Vagina (tissue), 2 donors: Measurements from ENCODE around the gene LCE3A. TPM values are rescaled to one million over a fixed set of nuclear protein-coding genes. Genes with fewer than 3 reads are reported as not detected.
"Not testable (repeated sequence)": the region's sequence is repeated elsewhere in the genome, so short reads cannot be mapped to it uniquely, and the experiment has no call there.

Experiments used
- DNase-seq, 2 donors: peaks; one replicate each; pipeline ENCODE4 v3.0.0-alpha.2; 2017; ENCODE audit errors: extremely low spot score in 2 of 2
- H3K27ac ChIP-seq: fragments of 200-600 bp; sonication (generic); one replicate; pipeline ENCODE4 v1.5.1; 2019
- H3K27me3 ChIP-seq: fragments of 200-600 bp; sonication (generic); one replicate; pipeline ENCODE4 v1.5.1; 2019
- H3K36me3 ChIP-seq, 2 donors: fragments of 200-600 bp; sonication (generic); one replicate each; pipeline ENCODE4 v1.5.1; 2017 to 2019
- H3K4me1 ChIP-seq: fragments of 200-600 bp; sonication (generic); one replicate; pipeline ENCODE4 v1.5.1; 2019
- H3K4me3 ChIP-seq, 2 donors: fragments of 200-600 bp; sonication (generic); 1 replicate in 1 of 2; 2 replicates in 1 of 2; pipeline ENCODE4 v1.5.1; 2016 to 2019
- H3K9me3 ChIP-seq: fragments of 200-600 bp; sonication (generic); one replicate; pipeline ENCODE4 v1.5.1; 2019
- CTCF ChIP-seq, 3 experiments: fragments of 450-650 bp in 2 of 3; fragments of 200-600 bp in 1 of 3; sonication (generic) in 1 of 3; IDR thresholded peaks; one replicate each; pipeline ENCODE4 v1.5.1; 2017 to 2019; ENCODE audit warnings: antibody characterized with exemption in 3 of 3, mild to moderate bottlenecking in 2 of 3, moderate library complexity in 2 of 3
- POLR2A ChIP-seq, 2 donors: fragments of 450-650 bp; IDR thresholded peaks; one replicate each; pipeline ENCODE4 v1.6.1; 2017; ENCODE audit warnings: antibody characterized with exemption in 2 of 2, mild to moderate bottlenecking in 2 of 2, moderate library complexity in 2 of 2
- POLR2AphosphoS5 ChIP-seq, 2 donors: sonication (generic); formaldehyde crosslinking; IDR thresholded peaks; one replicate each; pipeline ENCODE4 v1.9.0; 2017; ENCODE audit warnings: antibody characterized with exemption in 2 of 2, mild to moderate bottlenecking in 2 of 2, low read depth in 1 of 2; ENCODE audit not compliant: insufficient read depth in 1 of 2
- intact Hi-C: fragments of 100-400 bp; cut with DNase I; formaldehyde crosslinking; loops from one replicate; pipeline ENCODE4 v1.15.1; 2023
- total RNA-seq: library from RNA; depleted of rRNA; stranded (reverse); fragments of >200 nt; gene quantifications from one replicate; pipeline ENCODE4 v1.2.3, GENCODE V29; 2016

Gene LCE3A
- not detected for total RNA-seq

GRCh38 chr1:152622803-152623202 is at the start of gene LCE3A:
Gene LCE3A (minus strand): TSS chr1:152623103. CDS start chr1:152623103, 0 bp downstream.
- H3K27me3 ChIP-seq, result no peaks in the 10 kb centered on the region
- intact Hi-C loops, result no loop called here
- DNase-seq, result no peak
- no peak for TF ChIP-seq POLR2AphosphoS5 (IDR thresholded peaks at IDR 0.05; ENCODE audit: insufficient read depth in 1 of 2, low read depth in 1 of 2)
- no peak for TF ChIP-seq POLR2A (IDR thresholded peaks at IDR 0.05)
- TF ChIP-seq CTCF (IDR thresholded peaks at IDR 0.05), result no peak
- no peaks in the 10 kb centered on the region for H3K4me1 ChIP-seq
- no peaks in the 10 kb centered on the region for H3K36me3 ChIP-seq
- H3K27ac ChIP-seq, result no peak within 1 kb of the TSS
- H3K9me3 ChIP-seq, result peaks cover 3% of the 10 kb centered on the region
- H3K4me3 ChIP-seq, result no peak within 1 kb of the TSS

GRCh38 chr1:152667648-152668047 is 44.7 kb upstream of the LCE3A start:
- no peak for DNase-seq
- H3K9me3 ChIP-seq, result no peaks in the 10 kb centered on the region
- H3K4me1 ChIP-seq, result no peaks in the 10 kb centered on the region

GRCh38 chr1:152666171-152666570 is 43.3 kb upstream of the LCE3A start:
- H3K36me3 ChIP-seq, H3K9me3 ChIP-seq, H3K27me3 ChIP-seq, H3K4me1 ChIP-seq, intact Hi-C loops, H3K4me3 ChIP-seq, DNase-seq, H3K27ac ChIP-seq: not testable (repeated sequence)

More at GRCh38 chr1:152667648-152668047, 44.7 kb upstream of the LCE3A start:
- Histone ChIP-seq H3K27me3 (no peaks in the 10 kb centered on the region), H3K27ac (no peak overlapping the region), H3K36me3 (no peaks in the 10 kb centered on the region), H3K4me3 (no peak overlapping the region)
- intact Hi-C loops, result no loop called here
- TF ChIP-seq POLR2A (IDR thresholded peaks at IDR 0.05) (no peak), POLR2AphosphoS5 (IDR thresholded peaks at IDR 0.05; ENCODE audit: insufficient read depth in 1 of 2, low read depth in 1 of 2) (no peak), CTCF (IDR thresholded peaks at IDR 0.05) (no peak)

- Histone ChIP-seq H3K9me3 (no peaks in the 10 kb centered on the region), H3K4me3 (no peak within 1 kb of the TSS), H3K27ac (no peak within 1 kb of the TSS), H3K27me3 (no peaks in the 10 kb centered on the region), H3K4me1 (no peaks in the 10 kb centered on the region), H3K36me3 (no peaks in the 10 kb centered on the region)
- intact Hi-C loops, result no loop called here
- TF ChIP-seq POLR2A (IDR thresholded peaks at IDR 0.05), result no peak
- no peak for TF ChIP-seq CTCF (IDR thresholded peaks at IDR 0.05)
- no peak for TF ChIP-seq POLR2AphosphoS5 (IDR thresholded peaks at IDR 0.05; ENCODE audit: insufficient read depth in 1 of 2, low read depth in 1 of 2)
- no peak for DNase-seq
Measured at GRCh38 chr1:152663098-152663497, 40.2 kb upstream of the LCE3A start, which contains the start of gene LCE2D. Gene LCE2D (plus strand): TSS chr1:152663380. CDS start chr1:152664106, 726 bp downstream.

GRCh38 chr1:152658649-152659048 is 35.7 kb upstream of the LCE3A start:
- no peaks in the 10 kb centered on the region for H3K36me3 ChIP-seq

More at GRCh38 chr1:152658649-152659048, 35.7 kb upstream of the LCE3A start:
- TF ChIP-seq POLR2AphosphoS5 (IDR thresholded peaks at IDR 0.05; ENCODE audit: insufficient read depth in 1 of 2, low read depth in 1 of 2) (no peak), CTCF (IDR thresholded peaks at IDR 0.05) (no peak), POLR2A (IDR thresholded peaks at IDR 0.05) (no peak)
- Histone ChIP-seq H3K9me3 (no peaks in the 10 kb centered on the region), H3K4me3 (no peak overlapping the region), H3K4me1 (no peaks in the 10 kb centered on the region), H3K27ac (no peak overlapping the region), H3K27me3 (no peaks in the 10 kb centered on the region)
- DNase-seq, result no peak
- intact Hi-C loops, result no loop called here
